GM23248 (cell line): ENCODE data around the gene RAB13.
"Not testable (repeated sequence)": the region's sequence is repeated elsewhere in the genome, so short reads cannot be mapped to it uniquely, and the experiment has no call there.

Source experiments
- EZH2 ChIP-seq: fragments of 200-600 bp; sonication (generic); IDR thresholded peaks from 2 replicates; pipeline ENCODE4 v1.6.1; 2018; ENCODE audit warnings: antibody characterized with exemption, mild to moderate bottlenecking; ENCODE audit not compliant: insufficient read depth, poor library complexity, severe bottlenecking
- EZH2phosphoT487 ChIP-seq: fragments of 200-600 bp; sonication (generic); IDR thresholded peaks from 2 replicates; pipeline ENCODE4 v1.6.1; 2018; ENCODE audit warnings: antibody characterized with exemption, moderate library complexity, mild to moderate bottlenecking, low read depth; ENCODE audit not compliant: insufficient read depth

DNA sequence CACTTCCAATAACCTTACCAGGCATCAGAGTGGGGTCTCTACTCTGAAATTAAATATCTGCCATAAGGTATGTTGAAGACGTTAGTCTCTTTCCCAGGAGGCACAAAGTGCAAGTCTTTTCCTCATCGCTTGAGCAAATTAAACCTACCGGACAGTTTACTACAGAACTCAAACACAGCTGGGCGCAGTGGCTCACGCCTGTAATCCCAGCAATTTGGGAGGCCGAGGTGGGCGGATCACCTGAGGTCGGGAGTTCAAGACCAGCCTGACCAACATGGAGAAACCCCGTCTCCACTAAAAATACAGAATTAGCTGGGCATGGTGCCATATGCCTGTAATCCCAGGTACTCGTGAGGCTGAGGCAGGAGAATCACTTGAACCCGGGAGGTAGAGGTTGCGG, 7.0 kb downstream of the RAB13 start:
- not testable (repeated sequence) for TF ChIP-seq EZH2, EZH2phosphoT487
